Measurements from ENCODE around the gene ZNF664. TPM values are rescaled to one million over a fixed set of nuclear protein-coding genes. Genes with fewer than 3 reads are reported as not detected.

Gene ZNF664
- total and polyA plus RNA-seq, 9 of the 15 experiments (the other 6 are each of a cell fraction or from before 2014, with no cell fraction given): 3.3 to 101 (median 63.6) TPM

DNA sequence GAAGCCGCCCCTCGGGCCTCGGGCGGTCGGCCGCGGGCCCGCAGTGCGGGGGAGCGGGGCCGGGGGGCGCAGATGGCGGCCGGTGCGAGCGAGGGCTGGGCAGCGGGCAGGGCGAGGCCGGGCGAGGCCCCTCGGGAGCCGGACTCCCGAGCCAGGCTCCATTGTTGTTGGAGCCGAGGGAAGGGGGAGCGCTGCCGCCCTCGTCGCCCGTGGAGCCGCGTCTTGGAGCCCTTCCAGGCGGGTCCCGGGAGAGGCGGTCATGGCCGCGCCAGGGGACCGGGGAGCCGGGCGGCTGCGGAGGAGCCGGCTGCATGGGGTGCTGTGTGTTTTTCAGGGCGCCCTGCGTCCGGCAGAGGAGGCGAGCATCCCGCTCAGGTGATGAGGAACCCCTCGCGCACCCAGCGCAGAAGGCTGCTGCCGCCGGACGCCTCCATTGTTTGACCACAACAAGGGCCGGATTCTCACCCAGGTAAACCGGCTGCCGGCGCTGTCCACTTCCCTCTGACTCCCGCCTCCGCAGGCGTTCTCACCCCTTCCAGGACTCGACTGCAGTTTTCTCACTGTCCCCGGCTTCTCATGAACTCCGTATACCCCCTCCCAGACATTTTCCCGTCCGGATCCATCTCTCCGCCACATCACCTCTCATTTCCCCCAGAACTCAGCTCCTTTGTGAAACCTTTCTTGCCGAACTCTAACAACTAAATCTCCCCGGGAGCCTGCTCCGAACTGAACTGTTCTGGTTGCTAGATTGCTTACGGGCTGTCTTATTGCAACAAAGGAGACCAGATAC, 732 bp downstream of the ZNF664 start (continued):
- TF ChIP-seq MED1 (CRISPR knock-in tag; IDR thresholded peaks at IDR 0.05; ENCODE audit: borderline replicate concordance) (no peak), SOX6 (IDR thresholded peaks at IDR 0.05) (peak; percentile 75), KDM2B (CRISPR knock-in tag; IDR thresholded peaks at IDR 0.05) (peak; percentile 69; the same call in 1 of the 2 replicates), NFIC (IDR thresholded peaks at IDR 0.05) (peak; percentile 54), TGIF2 (CRISPR knock-in tag; IDR thresholded peaks at IDR 0.05) (0 out of 2 replicates have a peak, but pooled peaks have one; percentile 19), BCOR (IDR thresholded peaks at IDR 0.05) (peak; percentile 45; the same call in 1 of the 2 replicates)
- TF ChIP-seq, protein P1, sequence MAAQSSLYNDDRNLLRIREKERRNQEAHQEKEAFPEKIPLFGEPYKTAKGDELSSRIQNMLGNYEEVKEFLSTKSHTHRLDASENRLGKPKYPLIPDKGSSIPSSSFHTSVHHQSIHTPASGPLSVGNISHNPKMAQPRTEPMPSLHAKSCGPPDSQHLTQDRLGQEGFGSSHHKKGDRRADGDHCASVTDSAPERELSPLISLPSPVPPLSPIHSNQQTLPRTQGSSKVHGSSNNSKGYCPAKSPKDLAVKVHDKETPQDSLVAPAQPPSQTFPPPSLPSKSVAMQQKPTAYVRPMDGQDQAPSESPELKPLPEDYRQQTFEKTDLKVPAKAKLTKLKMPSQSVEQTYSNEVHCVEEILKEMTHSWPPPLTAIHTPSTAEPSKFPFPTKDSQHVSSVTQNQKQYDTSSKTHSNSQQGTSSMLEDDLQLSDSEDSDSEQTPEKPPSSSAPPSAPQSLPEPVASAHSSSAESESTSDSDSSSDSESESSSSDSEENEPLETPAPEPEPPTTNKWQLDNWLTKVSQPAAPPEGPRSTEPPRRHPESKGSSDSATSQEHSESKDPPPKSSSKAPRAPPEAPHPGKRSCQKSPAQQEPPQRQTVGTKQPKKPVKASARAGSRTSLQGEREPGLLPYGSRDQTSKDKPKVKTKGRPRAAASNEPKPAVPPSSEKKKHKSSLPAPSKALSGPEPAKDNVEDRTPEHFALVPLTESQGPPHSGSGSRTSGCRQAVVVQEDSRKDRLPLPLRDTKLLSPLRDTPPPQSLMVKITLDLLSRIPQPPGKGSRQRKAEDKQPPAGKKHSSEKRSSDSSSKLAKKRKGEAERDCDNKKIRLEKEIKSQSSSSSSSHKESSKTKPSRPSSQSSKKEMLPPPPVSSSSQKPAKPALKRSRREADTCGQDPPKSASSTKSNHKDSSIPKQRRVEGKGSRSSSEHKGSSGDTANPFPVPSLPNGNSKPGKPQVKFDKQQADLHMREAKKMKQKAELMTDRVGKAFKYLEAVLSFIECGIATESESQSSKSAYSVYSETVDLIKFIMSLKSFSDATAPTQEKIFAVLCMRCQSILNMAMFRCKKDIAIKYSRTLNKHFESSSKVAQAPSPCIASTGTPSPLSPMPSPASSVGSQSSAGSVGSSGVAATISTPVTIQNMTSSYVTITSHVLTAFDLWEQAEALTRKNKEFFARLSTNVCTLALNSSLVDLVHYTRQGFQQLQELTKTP (IDR thresholded peaks at IDR 0.05; ENCODE audit: low read depth in 1 of 2, partially characterized antibody in 2 of 2): peak in 1 of 2 experiments; percentile 70
- TF ChIP-seq, protein P2, sequence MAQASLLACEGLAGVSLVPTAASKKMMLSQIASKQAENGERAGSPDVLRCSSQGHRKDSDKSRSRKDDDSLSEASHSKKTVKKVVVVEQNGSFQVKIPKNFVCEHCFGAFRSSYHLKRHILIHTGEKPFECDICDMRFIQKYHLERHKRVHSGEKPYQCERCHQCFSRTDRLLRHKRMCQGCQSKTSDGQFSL (CRISPR knock-in tag; IDR thresholded peaks at IDR 0.05): 0 out of 2 replicates have a peak, but pooled peaks have one; percentile 33
- TF ChIP-seq, protein P2 (tag; IDR thresholded peaks at IDR 0.05): no peak
- TF ChIP-seq, protein P3, sequence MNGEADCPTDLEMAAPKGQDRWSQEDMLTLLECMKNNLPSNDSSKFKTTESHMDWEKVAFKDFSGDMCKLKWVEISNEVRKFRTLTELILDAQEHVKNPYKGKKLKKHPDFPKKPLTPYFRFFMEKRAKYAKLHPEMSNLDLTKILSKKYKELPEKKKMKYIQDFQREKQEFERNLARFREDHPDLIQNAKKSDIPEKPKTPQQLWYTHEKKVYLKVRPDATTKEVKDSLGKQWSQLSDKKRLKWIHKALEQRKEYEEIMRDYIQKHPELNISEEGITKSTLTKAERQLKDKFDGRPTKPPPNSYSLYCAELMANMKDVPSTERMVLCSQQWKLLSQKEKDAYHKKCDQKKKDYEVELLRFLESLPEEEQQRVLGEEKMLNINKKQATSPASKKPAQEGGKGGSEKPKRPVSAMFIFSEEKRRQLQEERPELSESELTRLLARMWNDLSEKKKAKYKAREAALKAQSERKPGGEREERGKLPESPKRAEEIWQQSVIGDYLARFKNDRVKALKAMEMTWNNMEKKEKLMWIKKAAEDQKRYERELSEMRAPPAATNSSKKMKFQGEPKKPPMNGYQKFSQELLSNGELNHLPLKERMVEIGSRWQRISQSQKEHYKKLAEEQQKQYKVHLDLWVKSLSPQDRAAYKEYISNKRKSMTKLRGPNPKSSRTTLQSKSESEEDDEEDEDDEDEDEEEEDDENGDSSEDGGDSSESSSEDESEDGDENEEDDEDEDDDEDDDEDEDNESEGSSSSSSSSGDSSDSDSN (IDR thresholded peaks at IDR 0.05; ENCODE audit: borderline replicate concordance in 1 of 2, low read depth in 2 of 2, low read length in 2 of 2): peak; percentile 48 to 92; a peak in 3 of 4 replicates
